HG03457 (cell line): ENCODE data around the gene MARS1.

Source experiments
- ATAC-seq: cut with Tn5 transposase; IDR thresholded peaks from one replicate; pipeline ENCODE4 v1.9.1; 2021; ENCODE audit warnings: moderate number of reproducible peaks; ENCODE audit not compliant: unreplicated experiment

MARS1 gene

GRCh38 chr12:57526477-57527126, 38.7 kb downstream of the MARS1 start:
- ATAC-seq = no peak

GRCh38 chr12:57527184-57527583, 39.3 kb downstream of the MARS1 start:
- no peak for ATAC-seq

- ATAC-seq = no peak
Measured at GRCh38 chr12:57528176-57528575, 40.3 kb downstream of the MARS1 start.

- no peak for ATAC-seq
Measured at GRCh38 chr12:57528831-57529555, 41.1 kb downstream of the MARS1 start.

- no peak for ATAC-seq
Measured at GRCh38 chr12:57529831-57530230, 42.0 kb downstream of the MARS1 start.

GRCh38 chr12:57530396-57531142, 42.7 kb downstream of the MARS1 start:
- ATAC-seq = no peak

GRCh38 chr12:57531836-57532235, 44.0 kb downstream of the MARS1 start:
- ATAC-seq = no peak

GRCh38 chr12:57533108-57533507, 45.2 kb downstream of the MARS1 start:
- ATAC-seq = no peak

- no peak for ATAC-seq
Measured at GRCh38 chr12:57534250-57534649, 46.4 kb downstream of the MARS1 start.

GRCh38 chr12:57534991-57535543, 47.2 kb downstream of the MARS1 start:
- ATAC-seq = no peak

GRCh38 chr12:57535764-57536596, 48.1 kb downstream of the MARS1 start:
- no peak for ATAC-seq

- ATAC-seq = no peak
Measured at GRCh38 chr12:57536597-57536942, 48.7 kb downstream of the MARS1 start.

GRCh38 chr12:57539134-57539768, 51.4 kb downstream of the MARS1 start:
- ATAC-seq = no peak

- no peak for ATAC-seq
Measured at GRCh38 chr12:57541001-57541400, 53.1 kb downstream of the MARS1 start.

- no peak for ATAC-seq
Measured at GRCh38 chr12:57541717-57542116, 53.8 kb downstream of the MARS1 start.

GRCh38 chr12:57543581-57543980, 55.7 kb downstream of the MARS1 start:
- no peak for ATAC-seq

GRCh38 chr12:57545809-57546437, 58.1 kb downstream of the MARS1 start:
- ATAC-seq = no peak

- peak; percentile 96 for ATAC-seq
Measured at GRCh38 chr12:57546438-57547287, 58.8 kb downstream of the MARS1 start, which contains the start of gene DCTN2. DCTN2 (minus strand) TSS chr12:57547192; CDS start chr12:57547063, 129 bp downstream.
